ENCODE measurements around the gene OTOA. TPM values are rescaled to one million over a fixed set of nuclear protein-coding genes. Genes with fewer than 3 reads are reported as not detected.

The OTOA gene
- under 0.01 and 0.09 TPM in 2 replicates for total RNA-seq

GRCh38 chr16:21663889-21664647 lies at the start of gene OTOA:
TSS of gene OTOA (plus strand) at chr16:21663968. CDS start at chr16:21678515, 14,547 bp downstream.

DNA sequence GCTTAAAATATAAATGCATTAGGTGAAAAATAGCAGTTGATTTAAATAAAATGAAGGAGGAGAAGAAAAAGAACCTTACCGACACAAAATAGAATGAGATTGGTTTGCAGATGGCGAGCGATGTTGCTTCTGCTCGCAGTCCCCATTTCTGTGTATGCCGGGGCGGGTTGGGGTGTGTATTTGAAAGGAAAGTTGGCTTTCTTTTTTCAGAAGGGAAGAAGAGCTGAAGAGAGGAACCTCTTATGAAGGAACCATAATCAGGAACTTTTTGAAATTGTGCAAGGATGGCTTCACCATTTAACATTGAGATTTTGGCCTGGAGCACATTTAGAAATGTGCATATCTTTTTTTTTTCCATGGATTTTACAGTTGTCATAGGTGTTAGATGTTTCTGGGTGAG lies 11.3 kb upstream of the OTOA start, which contains the start of gene IGSF6:
Gene IGSF6, minus strand, starts transcription at position 156 of the 400 bp plus-strand sequence. Its CDS starts 10 bp downstream, at position 146.

Other genes starting within 250 kb of the OTOA start
- gene METTL9, start 64.4 kb upstream of the OTOA start, total RNA-seq, result 77.9 and 189 TPM in 2 replicates
- gene IGSF6, start 11.4 kb upstream of the OTOA start, total RNA-seq, result not detected in 2 replicates
- 18.6 and 19.1 TPM in 2 replicates for gene NPIPB4, start 193.8 kb downstream of the OTOA start, total RNA-seq

Data from bronchial smooth muscle cell (primary cell).